CD4-positive, alpha-beta T cell treated with Interleukin-4 for 4 hours (primary cell): ENCODE measurements around the gene BMERB1.

Source experiments
- DNase-seq: peaks from one replicate; pipeline ENCODE4 v3.0.0-alpha.2; 2020

BMERB1 gene

DNA sequence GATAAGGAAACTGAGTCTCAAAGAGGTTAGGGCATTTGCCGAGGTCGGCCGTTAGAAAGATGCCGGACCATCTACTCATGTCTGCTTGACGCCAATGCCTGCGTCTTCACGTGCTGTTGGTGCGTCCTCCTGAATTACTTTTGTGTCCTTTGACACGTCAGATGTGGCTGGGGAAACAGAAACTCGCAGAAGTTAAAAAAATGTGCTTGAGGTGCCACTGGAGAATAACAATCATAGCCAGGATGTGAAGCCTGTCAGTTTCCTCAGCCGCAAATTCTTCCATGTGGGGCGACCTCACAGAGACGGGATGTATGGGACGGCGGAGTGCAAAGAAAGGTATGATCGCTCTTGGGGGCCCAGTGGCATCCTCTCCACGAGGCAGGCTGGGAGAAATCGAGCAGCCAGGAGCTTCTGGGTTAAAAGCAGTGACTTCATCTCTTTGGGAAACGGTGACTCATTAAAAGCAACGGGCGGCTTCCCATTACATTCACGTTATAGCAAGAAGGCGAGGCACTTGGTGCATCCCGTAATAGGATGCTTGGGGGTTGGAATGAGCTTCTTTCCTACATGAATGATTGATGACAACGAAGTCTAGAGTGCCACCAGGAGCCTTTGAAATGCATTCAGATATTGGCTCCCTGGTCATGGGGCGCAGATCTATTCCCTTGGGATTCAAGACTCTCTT, 67.8 kb downstream of the BMERB1 start:
- no peak for DNase-seq

DNA sequence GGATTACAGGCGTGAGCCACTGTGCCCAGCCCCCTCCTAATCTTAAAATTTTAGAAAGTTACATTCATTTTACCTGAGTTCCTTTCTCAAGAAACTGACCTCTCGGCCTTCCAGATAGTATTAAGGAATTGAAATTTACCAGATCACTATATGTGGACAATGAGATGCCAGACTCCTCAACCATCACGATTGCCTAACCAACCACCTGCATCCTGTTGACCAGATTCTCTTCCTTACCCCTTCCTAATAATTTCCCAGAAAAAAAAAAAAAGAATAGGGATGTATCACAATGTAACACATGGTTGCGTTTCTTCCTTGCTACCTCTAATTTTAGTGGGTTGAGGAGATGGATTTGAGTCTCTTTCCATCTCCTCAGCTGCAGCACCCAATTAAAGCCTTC, 72.1 kb downstream of the BMERB1 start:
- DNase-seq: no peak

GRCh38 chr16:15507301-15507958, 73.0 kb downstream of the BMERB1 start:
- no peak for DNase-seq

- DNase-seq: no peak
These were observed 73.7 kb downstream of the BMERB1 start for GRCh38 chr16:15507959-15508627.

- peak; percentile 33 for DNase-seq
These were observed 74.7 kb downstream of the BMERB1 start for GRCh38 chr16:15509051-15509592.

DNA sequence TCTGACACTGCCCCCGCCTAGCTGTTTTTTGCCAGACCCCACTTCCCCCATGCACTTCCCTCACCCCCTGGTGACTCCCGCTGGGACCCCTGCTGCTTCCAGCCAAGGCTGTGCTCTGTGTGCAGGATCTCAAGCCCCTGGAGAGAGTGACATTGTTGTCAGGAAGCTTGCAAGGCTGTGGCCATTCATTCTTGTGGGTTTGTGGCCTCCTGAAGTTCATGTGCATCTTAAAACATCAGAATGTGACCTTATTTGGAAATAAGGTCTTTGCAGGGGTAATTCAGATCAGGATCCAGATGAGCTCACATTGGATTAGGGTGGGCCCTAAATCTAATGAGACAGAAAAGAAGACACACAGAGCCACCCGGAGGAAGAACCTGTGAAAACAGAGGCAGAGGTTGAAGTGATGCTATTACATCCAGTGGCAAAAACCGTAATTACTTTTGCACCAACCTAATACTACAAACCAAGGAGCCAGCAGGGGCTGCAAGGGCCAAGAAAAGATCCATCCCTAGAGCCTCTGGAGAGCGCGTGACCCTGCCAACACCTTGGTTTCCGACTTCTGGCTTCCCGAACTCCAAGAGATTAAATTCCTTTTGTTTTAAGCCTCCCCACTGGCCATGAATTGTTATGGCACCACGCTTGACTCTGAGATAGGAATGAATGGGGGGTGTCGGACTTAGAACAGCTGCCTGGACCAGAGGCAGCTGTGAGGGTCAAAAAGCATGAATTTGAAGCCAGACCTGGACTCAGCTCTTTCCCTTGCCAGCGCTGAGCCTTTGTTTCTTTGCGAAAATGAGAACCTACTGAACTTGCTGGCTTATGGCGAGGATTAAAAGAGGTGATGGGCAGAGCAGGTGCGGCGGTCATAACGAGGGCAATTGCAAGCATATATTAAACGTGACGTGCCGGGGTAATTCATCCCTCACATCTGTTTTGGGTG, 75.5 kb downstream of the BMERB1 start:
- DNase-seq: no peak

GRCh38 chr16:15510992-15511391, 76.6 kb downstream of the BMERB1 start:
- no peak for DNase-seq

- no peak for DNase-seq
These were observed 77.5 kb downstream of the BMERB1 start for GRCh38 chr16:15511759-15512487.

GRCh38 chr16:15513156-15513555, 78.8 kb downstream of the BMERB1 start:
- no peak for DNase-seq

- no peak for DNase-seq
These were observed 81.6 kb downstream of the BMERB1 start for GRCh38 chr16:15515992-15516391.

GRCh38 chr16:15516609-15517008, 82.2 kb downstream of the BMERB1 start:
- DNase-seq: no peak

GRCh38 chr16:15517743-15518377, 83.5 kb downstream of the BMERB1 start:
- DNase-seq: no peak

DNA sequence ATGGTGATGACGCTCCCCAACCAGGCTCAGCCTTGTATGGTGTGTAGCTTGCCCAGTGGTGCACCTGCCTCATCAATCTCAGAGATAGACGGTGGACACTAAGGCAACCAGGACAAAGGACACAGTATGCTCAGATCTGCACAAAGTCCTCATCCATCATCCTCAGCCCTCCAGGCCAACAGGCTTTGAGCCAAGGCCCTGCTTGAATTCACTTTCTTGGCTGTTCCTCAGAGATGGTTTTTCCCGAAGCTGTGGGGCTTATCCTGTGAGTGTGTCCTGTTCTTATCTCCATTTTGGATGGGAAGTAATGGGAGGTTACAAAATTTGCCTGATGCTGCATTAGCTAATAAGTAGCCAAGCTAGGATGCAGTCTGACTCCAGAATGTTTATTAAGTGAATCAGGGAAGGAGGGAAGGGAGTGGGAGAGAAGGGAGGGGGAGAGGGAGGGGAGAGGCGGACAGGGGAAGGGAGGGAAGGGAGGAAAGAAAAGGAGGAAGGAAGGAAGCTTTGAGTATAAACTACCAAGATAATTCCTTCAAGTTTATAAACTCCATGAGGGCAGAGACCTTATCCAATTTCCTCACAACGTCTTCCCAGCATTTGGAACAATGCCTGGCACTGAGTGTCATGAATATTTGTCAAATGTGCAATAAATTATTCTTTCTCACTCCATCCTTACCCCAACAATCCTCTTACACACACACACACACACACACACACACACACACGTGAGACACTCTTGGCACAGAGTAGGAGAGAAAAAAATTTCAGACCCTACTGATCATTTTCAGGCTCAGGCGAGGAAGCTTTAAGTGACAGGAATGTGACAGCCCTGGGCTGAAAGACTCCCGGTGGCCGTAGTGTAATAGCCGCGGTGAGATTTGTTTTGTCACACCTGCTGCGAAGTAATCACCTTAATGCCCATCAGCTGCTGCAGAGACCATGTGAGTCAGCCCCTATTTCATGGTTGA, 84.3 kb downstream of the BMERB1 start:
- no peak for DNase-seq

DNA sequence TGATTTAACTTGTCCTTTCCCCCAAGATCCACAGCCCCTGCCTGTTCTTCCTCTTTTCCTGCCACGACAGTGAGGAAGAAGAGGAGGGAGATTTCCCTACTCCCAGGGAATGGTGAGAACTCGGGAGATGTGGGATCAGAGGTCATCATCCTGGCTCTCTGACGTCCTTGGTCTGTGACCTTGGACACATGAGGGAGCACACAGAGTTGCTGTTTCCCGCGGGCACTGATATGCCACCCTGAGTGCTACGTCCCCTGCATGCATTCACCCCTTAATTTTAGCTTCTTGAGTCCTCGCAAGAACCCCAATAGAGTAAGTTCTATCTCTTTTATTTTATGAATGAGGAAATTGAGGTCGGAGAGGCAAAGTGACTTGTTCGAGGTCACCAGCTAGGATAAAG, 85.4 kb downstream of the BMERB1 start:
- no peak for DNase-seq

GRCh38 chr16:15521390-15521757, 87.0 kb downstream of the BMERB1 start:
- no peak for DNase-seq

- DNase-seq: no peak
These were observed 87.5 kb downstream of the BMERB1 start for GRCh38 chr16:15521758-15522509.

DNA sequence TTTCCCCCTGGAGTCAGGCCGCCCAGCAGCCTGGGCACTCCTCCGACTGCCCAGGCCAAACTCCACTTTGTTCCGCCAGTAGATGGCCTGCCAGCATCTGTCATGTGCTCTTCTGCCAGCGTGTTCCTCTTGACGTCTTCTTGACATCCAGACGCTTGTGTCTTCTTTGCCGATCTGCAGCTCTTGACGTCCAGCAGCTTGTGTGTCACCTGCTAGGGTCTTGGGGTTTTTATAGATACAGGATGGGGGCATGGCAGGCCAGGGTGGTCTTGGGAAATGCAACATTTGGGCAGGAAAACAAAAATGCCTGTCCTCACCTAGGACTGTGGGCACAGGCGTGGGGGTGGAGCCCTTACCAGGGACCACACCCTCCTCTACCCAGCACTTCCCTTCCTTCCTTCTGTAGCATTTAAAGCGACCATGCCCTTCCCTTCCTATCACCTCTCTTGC, 88.7 kb downstream of the BMERB1 start:
- no peak for DNase-seq

DNA sequence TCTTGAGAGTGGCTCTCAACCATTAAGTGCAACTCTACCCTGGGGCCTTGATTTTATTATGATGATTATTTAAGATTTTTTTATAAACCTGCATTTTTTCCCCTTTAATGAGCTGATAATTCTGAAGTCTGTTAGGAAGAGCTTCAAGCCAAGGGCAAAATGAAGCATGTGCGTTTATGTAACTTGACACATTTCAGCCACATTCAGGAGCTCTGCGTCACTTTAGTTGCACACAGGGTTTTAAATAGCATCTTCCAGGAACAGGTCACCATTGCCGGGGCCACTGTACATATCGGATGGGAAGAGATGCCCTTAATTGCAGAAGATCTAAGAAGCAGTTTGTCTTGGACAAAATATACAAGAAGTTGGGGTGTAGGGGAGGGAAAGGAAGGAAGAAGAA, 89.6 kb downstream of the BMERB1 start:
- no peak for DNase-seq

DNA sequence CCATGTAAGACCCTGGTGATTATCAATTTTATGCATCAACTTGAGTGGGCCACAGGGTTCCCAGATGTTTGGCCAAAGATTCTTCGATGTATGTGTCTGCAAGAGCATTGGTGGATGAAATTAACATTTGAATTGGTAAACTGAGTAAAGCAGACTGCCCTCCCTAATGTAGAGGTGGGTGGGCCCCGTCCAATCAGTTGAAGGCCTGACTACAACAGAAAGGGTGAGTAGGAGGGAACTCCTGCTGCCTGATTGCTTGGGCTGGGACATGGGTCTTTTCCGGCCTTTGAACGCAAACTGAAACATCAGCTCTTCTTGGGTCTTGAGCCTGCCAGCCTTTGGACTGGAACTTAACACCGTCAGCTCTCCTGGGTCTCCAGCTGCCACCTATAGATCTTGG, 90.6 kb downstream of the BMERB1 start:
- DNase-seq: no peak

- DNase-seq: no peak
These were observed 91.7 kb downstream of the BMERB1 start for GRCh38 chr16:15526097-15526496.
